LNCaP clone FGC (cell line): ENCODE measurements around the gene TBC1D10B.

Experiments used
- DNase-seq: peaks from one replicate; pipeline ENCODE4 v3.0.0-alpha.2; 2011; ENCODE audit warnings: low read depth
- H3K4me3 ChIP-seq: 2 replicates; pipeline ENCODE4 v1.5.1; 2011; ENCODE audit warnings: mild to moderate bottlenecking, low read depth, low read length, control low read depth
- CTCF ChIP-seq: IDR thresholded peaks from 2 replicates; pipeline ENCODE4 v1.5.1; 2012; ENCODE audit warnings: mild to moderate bottlenecking; ENCODE audit not compliant: control insufficient read depth, insufficient read depth; ENCODE audit errors: extremely low read depth

Gene TBC1D10B

GRCh38 chr16:30361180-30361579 is 9.1 kb downstream of the TBC1D10B start:
- no peak for DNase-seq
- H3K4me3 ChIP-seq: no peak overlapping the region
- no peak for TF ChIP-seq CTCF

- peak; percentile 61 for DNase-seq
Measured at GRCh38 chr16:30359871-30360170, 10.5 kb downstream of the TBC1D10B start.

GRCh38 chr16:30358990-30359870 is 11.1 kb downstream of the TBC1D10B start:
- H3K4me3 ChIP-seq: no peak overlapping the region
- 0 out of 2 replicates have a peak, but pooled peaks have one; percentile 6 for TF ChIP-seq CTCF
- no peak for DNase-seq

More at GRCh38 chr16:30359871-30360170, 10.5 kb downstream of the TBC1D10B start:
- TF ChIP-seq CTCF: no peak
- no peak overlapping the region for H3K4me3 ChIP-seq

- no peak overlapping the region for H3K4me3 ChIP-seq
- no peak for DNase-seq
- no peak for TF ChIP-seq CTCF
Measured at GRCh38 chr16:30358577-30358936, 11.7 kb downstream of the TBC1D10B start.

GRCh38 chr16:30357715-30358576 is 12.3 kb downstream of the TBC1D10B start:
- H3K4me3 ChIP-seq: no peak overlapping the region
- DNase-seq: no peak
- no peak for TF ChIP-seq CTCF

- no peak for TF ChIP-seq CTCF
- no peak for DNase-seq
- H3K4me3 ChIP-seq: no peak overlapping the region
Measured at GRCh38 chr16:30357085-30357714, 13.1 kb downstream of the TBC1D10B start.
